Bronchial epithelial cell (primary cell): ENCODE measurements around the gene ESRRA. TPM values are rescaled to one million over a fixed set of nuclear protein-coding genes. Genes with fewer than 3 reads are reported as not detected.

Experiments
- DNase-seq: peaks from one replicate; pipeline ENCODE4 v3.0.0-alpha.2; 2010; ENCODE audit warnings: low read depth
- FAIRE-seq: peaks from 2 replicates; lab custom pipeline; 2011; peaks lifted over from hg19 to GRCh38; lab: Jason Lieb, UNC
- H3K27me3 ChIP-seq: 2 replicates; pipeline ENCODE4 v1.5.1; 2011; ENCODE audit warnings: low read length; ENCODE audit not compliant: control insufficient read depth, insufficient read depth
- H3K36me3 ChIP-seq: 2 replicates; pipeline ENCODE4 v1.5.1; 2011; ENCODE audit warnings: low read length; ENCODE audit not compliant: control insufficient read depth, insufficient read depth
- H3K4me3 ChIP-seq: 2 replicates; pipeline ENCODE4 v1.5.1; 2011; ENCODE audit warnings: mild to moderate bottlenecking, low read depth, low read length, control low read depth
- total RNA-seq: library from RNA; depleted of rRNA; stranded (reverse); fragments of >200 nt; gene quantifications from 2 replicates; pipeline ENCODE4 v1.2.1, GENCODE V29; 2014
- TF ChIP-seq, protein P1 (sequence below): IDR thresholded peaks from 2 replicates; pipeline ENCODE4 v1.5.1; 2011; ENCODE audit warnings: mild to moderate bottlenecking, moderate library complexity, low read length, control low read depth, inconsistent platforms; ENCODE audit not compliant: insufficient read depth, severe bottlenecking

The ESRRA gene
- total RNA-seq, 1 donor from 2014 or later: 139 TPM

DNA sequence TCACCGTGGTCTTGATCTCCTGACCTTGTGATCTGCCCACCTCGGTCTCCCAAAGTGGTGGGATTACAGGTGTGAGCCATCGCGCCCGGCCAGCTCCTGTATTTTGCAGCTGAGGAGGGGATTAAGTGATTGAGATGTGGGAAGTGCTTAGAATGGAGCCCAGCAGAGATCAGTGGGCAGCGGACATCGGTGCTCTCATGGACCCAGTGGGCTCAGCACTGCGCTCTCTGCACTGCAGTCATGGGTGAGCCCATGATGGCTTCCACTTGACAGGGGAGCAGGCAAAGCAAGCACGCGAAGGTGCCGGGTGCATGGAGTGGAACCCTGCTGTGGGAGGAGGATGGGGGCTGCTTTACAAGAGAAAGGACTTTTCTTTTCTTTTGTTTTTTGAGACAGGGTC, 25.6 kb downstream of the ESRRA start:
- TF ChIP-seq, protein P1, sequence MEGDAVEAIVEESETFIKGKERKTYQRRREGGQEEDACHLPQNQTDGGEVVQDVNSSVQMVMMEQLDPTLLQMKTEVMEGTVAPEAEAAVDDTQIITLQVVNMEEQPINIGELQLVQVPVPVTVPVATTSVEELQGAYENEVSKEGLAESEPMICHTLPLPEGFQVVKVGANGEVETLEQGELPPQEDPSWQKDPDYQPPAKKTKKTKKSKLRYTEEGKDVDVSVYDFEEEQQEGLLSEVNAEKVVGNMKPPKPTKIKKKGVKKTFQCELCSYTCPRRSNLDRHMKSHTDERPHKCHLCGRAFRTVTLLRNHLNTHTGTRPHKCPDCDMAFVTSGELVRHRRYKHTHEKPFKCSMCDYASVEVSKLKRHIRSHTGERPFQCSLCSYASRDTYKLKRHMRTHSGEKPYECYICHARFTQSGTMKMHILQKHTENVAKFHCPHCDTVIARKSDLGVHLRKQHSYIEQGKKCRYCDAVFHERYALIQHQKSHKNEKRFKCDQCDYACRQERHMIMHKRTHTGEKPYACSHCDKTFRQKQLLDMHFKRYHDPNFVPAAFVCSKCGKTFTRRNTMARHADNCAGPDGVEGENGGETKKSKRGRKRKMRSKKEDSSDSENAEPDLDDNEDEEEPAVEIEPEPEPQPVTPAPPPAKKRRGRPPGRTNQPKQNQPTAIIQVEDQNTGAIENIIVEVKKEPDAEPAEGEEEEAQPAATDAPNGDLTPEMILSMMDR: no peak
- no peak overlapping the region for H3K4me3 ChIP-seq
- no peak for FAIRE-seq

DNA sequence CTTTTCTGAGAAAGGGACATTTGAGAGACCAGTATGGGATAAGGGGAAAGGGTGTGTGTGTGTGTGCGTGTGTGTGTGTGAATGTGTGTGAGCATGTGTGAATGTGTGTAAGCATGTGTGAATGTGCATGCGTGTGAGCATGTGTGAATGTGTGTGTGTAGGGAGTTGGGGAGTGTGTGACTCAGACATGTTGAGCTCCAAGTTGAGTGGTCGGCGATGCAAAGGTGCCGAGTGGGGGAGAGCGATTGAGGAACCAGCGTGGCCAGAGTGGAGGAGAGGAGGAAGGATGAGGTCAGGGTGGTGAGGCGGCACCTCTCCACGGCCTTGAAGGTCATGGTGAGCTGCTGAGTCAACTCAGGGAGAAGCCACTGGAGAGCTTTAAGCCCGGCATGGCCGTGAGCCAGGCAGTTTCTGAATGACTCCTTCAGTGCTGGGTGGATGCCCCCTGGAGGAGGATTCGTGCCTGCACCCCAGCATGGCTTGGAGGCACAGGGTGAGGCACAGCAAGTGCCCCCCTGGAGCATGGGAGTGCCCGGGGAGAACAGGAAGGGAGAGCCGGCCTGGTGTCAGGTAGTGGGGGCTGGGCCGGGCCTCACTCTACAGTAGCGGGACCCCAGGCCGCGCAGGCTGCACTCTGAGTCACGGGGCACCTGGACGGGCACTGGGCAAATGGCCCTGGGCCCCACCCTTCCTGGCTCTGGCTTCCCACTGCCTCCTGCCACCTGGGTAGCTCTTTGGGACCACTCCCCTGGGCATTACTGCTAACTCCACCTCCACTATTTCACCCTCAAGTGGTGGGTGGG, 26.4 kb downstream of the ESRRA start:
- DNase-seq (peak; percentile 90), FAIRE-seq (no peak)
- Histone ChIP-seq H3K4me3 (no peak overlapping the region), H3K36me3 (no peaks in the 10 kb centered on the region), H3K27me3 (no peaks in the 10 kb centered on the region)
- TF ChIP-seq, protein P1: peak; percentile 90

More for the DNA sequence above, 25.6 kb downstream of the ESRRA start:
- no peak for DNase-seq
- no peaks in the 10 kb centered on the region for H3K36me3 ChIP-seq
- no peaks in the 10 kb centered on the region for H3K27me3 ChIP-seq

DNA sequence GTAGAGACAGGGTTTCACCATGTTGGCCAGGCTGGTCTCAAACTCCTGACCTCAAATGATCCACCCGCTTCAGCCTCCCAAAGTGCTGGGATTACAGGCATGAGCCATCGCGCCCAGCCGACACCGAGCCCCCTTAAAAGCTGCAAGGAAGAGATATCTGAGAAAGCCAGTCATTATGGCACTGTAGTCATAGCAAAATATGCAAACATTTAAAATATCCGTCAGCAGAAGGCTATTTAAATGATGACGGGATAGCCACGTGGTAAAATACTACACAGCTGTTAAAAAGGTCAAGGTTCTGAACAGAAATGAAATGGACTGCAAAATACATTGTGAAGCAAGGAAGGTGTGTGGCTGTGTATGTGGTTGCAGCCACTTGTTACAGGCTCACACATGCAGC, 28.2 kb downstream of the ESRRA start:
- no peaks in the 10 kb centered on the region for H3K36me3 ChIP-seq
- TF ChIP-seq, protein P1: no peak
- FAIRE-seq (no peak), DNase-seq (no peak)
- no peaks in the 10 kb centered on the region for H3K27me3 ChIP-seq
- H3K4me3 ChIP-seq: no peak overlapping the region

DNA sequence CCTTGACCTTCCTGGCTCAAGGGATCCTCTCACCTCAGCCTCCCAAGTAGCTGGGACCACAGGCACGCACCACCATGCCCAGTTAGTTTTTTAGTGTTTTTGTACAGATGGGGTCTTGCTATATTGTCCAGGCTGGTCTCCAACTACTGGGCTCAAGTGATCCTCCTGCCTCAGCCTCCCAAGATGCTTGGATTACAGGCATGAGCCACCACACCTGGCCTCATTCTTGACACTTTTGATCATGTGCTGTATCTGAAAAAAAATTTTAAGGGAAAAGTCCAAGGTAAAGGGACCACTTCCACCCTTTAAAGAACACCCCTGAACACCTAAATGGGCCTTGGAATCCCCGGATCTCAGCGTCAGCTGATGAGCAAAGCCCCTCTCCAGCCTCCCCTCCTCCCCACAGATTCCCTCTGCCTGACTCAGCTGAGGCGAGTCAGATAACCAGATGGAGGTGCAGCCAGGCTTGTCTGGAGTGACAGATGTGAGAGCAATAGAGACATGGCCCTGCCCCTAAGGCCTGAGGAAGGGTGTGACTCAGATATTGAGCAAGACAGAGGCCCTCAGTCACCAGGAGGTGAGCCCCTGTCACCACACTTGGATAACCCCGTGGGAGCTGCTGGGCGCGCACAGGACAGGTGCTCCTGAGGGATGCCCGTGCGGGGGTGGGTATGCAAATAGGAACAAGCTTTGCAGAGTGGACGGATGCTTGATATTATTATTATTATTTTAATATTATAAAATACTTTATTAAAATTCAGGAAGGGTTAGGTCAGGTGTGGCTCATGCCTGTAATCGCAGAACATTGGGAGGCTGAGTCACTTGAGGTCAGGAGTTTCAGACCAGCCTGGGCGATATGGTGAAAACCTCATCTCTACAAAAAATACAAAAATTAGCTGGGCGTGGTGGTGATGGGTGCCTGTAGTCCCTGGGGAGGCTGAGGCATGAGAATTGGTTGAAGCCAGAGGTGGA, 29.7 kb downstream of the ESRRA start:
- no peaks in the 10 kb centered on the region for H3K36me3 ChIP-seq
- no peak for FAIRE-seq
- no peak overlapping the region for H3K4me3 ChIP-seq
- DNase-seq: peak; percentile 99
- H3K27me3 ChIP-seq: no peaks in the 10 kb centered on the region
- TF ChIP-seq, protein P1: no peak

DNA sequence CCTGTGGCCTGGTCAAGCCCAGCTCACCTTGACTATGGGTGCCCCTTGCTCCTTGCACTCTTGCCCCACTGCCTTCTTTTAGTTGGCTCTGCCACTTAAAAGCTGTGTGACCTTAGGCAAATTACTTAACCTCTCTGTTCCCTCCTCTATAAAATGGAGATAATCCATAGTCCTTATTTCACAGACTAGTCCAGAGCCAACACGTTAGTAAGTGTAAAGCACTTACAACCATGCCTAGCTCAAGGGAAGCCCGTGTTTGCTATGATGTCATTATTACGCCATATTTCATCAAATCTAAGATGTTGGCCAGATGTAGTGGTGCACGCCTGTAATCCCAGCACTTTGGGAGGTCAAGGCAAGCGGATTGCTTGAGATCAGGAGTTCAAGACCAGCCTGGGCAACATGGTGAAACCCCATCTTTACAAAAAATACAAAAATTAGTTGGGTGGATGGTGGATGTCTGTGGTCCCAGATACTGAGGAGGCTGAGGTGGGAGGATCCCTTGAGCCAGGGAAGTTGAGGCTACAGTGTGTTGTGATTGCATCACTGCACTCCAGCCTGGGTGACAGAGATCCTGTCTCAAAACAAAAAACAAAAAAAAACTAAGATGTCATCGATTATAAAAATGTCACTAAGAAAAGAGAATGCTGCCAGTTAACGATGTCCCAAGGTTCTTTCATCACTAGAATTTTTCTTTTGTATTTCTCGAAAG, 32.4 kb downstream of the ESRRA start:
- TF ChIP-seq, protein P1: no peak
- FAIRE-seq (no peak), DNase-seq (no peak)
- Histone ChIP-seq H3K4me3 (no peak overlapping the region), H3K36me3 (no peaks in the 10 kb centered on the region), H3K27me3 (no peaks in the 10 kb centered on the region)
